ENCODE results near the gene PLAGL2. TPM values are rescaled to one million over a fixed set of nuclear protein-coding genes. Genes with fewer than 3 reads are reported as not detected.

Gene PLAGL2
- total RNA-seq, 4 donors from 2014 or later: 4.2 to 7.2 (median 6.3) TPM

DNA sequence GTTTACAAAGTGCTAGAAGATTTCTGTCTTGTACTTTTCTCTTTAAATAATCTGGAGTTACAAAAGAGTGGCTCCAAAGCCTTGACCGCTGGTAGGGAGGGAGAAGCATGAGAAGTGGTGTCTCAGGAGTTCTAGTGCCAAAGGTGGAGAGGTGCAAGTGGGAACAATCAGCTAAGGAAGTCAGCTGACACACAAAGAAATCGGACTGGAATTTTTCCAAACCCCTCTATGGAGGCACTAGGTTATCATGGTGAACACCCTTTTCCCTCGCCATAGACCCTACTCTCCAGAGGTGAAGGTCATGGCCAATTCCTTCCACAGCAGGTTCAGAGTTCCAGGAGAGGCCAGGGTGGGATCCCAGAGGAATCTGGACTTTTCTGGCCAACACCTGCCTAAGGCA, 14.8 kb downstream of the PLAGL2 start:
- Histone ChIP-seq H3K36me3 (peaks cover 0 to 34% (median 23%) of the 10 kb centered on the region in 3 donors), H3K4me1 (peaks cover 0 to 41% (median 13%) of the 10 kb centered on the region in 4 donors), H3K4me3 (no peak overlapping the region), H3K9me3 (no peaks in the 10 kb centered on the region), H3K27me3 (no peaks in the 10 kb centered on the region), H3K27ac (no peak overlapping the region)
- no peak for DNase-seq (ENCODE audit: low spot score in 2 of 2)
- TF ChIP-seq, protein P1, sequence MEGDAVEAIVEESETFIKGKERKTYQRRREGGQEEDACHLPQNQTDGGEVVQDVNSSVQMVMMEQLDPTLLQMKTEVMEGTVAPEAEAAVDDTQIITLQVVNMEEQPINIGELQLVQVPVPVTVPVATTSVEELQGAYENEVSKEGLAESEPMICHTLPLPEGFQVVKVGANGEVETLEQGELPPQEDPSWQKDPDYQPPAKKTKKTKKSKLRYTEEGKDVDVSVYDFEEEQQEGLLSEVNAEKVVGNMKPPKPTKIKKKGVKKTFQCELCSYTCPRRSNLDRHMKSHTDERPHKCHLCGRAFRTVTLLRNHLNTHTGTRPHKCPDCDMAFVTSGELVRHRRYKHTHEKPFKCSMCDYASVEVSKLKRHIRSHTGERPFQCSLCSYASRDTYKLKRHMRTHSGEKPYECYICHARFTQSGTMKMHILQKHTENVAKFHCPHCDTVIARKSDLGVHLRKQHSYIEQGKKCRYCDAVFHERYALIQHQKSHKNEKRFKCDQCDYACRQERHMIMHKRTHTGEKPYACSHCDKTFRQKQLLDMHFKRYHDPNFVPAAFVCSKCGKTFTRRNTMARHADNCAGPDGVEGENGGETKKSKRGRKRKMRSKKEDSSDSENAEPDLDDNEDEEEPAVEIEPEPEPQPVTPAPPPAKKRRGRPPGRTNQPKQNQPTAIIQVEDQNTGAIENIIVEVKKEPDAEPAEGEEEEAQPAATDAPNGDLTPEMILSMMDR (IDR thresholded peaks at IDR 0.05): no peak
- TF ChIP-seq POLR2A (IDR thresholded peaks at IDR 0.05) (no peak), EP300 (IDR thresholded peaks at IDR 0.05) (no peak)
- WGBS, 2 donors: 57 to 59% methylated on average over 3 of the region's 3 CpGs

DNA sequence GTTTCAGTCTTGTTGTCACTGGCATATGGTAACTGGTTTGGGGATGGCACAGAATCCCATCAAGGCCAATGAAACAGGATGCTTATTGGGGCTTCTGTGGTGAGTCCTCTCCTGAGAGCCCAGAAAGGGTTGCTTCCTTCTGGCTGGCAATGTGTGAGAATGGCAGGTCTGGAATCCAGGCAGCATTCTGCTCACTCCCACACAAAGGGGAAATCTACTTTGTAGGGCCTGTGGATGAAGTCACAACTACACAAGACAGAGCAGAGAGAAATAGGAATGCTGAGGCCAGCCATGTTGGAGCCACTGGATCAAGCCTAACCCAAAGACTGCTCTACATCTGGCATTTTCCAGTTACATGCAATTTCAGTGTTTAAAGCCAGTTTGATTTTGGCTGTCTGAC, 15.7 kb downstream of the PLAGL2 start:
- no peak for DNase-seq (ENCODE audit: low spot score in 2 of 2)
- Histone ChIP-seq H3K4me1 (peaks cover 0 to 41% (median 13%) of the 10 kb centered on the region in 4 donors), H3K36me3 (peaks cover 0 to 26% (median 16%) of the 10 kb centered on the region in 3 donors), H3K9me3 (no peaks in the 10 kb centered on the region), H3K4me3 (no peak overlapping the region), H3K27ac (no peak overlapping the region), H3K27me3 (no peaks in the 10 kb centered on the region)
- no peak for TF ChIP-seq EP300 (IDR thresholded peaks at IDR 0.05)
- no peak for TF ChIP-seq POLR2A (IDR thresholded peaks at IDR 0.05)
- TF ChIP-seq, protein P1 (IDR thresholded peaks at IDR 0.05): no peak

DNA sequence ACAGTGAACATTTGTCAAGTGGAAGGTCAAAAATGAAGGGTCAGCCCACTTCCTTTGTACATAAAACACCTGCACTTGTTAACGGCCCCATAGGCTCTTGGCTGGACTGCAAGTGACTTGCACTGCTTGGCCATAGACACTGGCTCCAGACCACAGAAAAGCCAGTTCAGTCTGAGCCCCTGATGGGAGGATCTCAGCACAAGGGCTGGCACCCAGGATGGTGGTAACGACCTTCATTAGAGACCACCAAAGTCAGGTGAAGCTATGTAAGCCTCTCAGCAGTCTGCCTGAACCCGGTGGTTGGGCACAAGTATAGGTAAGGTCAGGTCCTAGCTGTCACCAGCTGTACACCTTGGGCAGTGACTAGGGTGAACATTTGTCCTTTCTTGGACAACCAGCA, 16.1 kb downstream of the PLAGL2 start:
- no peak overlapping the region for H3K4me3 ChIP-seq
- WGBS, 2 donors: 72 to 77% methylated on average over 3 of the region's 3 CpGs
- H3K27ac ChIP-seq: peak overlapping the region in 1 of 4 donors; percentile 1
- TF ChIP-seq EP300 (IDR thresholded peaks at IDR 0.05) (no peak), POLR2A (IDR thresholded peaks at IDR 0.05) (no peak)
- TF ChIP-seq, protein P1 (IDR thresholded peaks at IDR 0.05): no peak
- H3K4me1 ChIP-seq: peaks cover 0 to 43% (median 13%) of the 10 kb centered on the region in 4 donors
- peaks cover 0 to 21% (median 12%) of the 10 kb centered on the region in 3 donors for H3K36me3 ChIP-seq
- no peak for DNase-seq (ENCODE audit: low spot score in 2 of 2)
- no peaks in the 10 kb centered on the region for H3K9me3 ChIP-seq
- H3K27me3 ChIP-seq: no peaks in the 10 kb centered on the region

DNA sequence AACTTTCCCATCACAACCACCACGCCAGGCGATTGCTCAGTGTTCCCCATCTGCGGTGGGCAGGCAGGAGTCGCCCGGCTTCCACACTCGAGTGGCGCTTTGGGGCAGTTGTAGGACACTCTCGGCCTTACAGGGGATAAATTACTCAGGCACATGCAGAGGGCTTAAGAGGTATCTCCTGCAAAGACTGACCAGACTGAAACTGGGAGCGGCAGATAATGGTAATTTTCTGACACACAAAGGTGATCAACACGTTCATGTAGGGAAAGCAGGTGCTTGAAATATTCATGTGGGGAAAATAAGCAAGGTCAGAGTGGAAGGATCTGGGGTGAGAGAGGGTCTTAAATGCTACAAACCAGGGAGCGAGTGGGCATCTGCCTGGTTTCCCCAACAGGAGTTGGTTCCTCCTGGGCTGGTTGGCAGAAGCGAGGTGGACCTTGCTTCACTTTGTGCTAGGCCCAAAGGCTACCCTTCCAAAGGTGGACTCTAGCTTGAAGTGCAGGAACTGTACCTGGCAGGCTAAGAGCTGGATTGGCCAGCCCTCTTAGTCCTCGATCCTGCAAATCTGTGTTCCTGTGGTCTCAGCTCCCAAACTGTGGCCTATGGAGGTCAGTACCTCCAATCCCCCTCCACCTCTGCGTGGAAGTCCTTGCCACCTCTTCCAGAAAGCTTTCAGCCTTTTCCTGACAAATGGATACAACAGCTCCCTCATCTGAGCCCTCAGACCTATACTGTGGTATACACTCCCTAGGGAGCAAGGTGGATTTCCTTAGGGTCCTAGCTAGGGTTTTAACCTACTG, 16.7 kb downstream of the PLAGL2 start:
- Histone ChIP-seq H3K9me3 (no peaks in the 10 kb centered on the region), H3K27ac (peak overlapping the region; percentile 81 to 91 (median 87)), H3K4me1 (peaks cover 0 to 46% (median 13%) of the 10 kb centered on the region in 4 donors), H3K4me3 (peak overlapping the region; percentile 61 to 79 (median 69)), H3K36me3 (peaks cover 0 to 15% (median 6%) of the 10 kb centered on the region in 3 donors), H3K27me3 (no peaks in the 10 kb centered on the region)
- WGBS, 2 donors: 28 to 36% methylated on average over 13 to 14 of the region's 14 CpGs
- TF ChIP-seq, protein P1 (IDR thresholded peaks at IDR 0.05): no peak
- TF ChIP-seq EP300 (IDR thresholded peaks at IDR 0.05) (no peak), POLR2A (IDR thresholded peaks at IDR 0.05) (no peak)
- DNase-seq (ENCODE audit: low spot score in 2 of 2): no peak

Data from tibial nerve (tissue), 4 donors.